HG03457 (cell line): Measurements from ENCODE around the gene MLLT3.
"Not testable (repeated sequence)": the region's sequence is repeated elsewhere in the genome, so short reads cannot be mapped to it uniquely, and the experiment has no call there.

ENCODE experiments used
- ATAC-seq: cut with Tn5 transposase; IDR thresholded peaks from one replicate; pipeline ENCODE4 v1.9.1; 2021; ENCODE audit warnings: moderate number of reproducible peaks; ENCODE audit not compliant: unreplicated experiment

Gene MLLT3

GRCh38 chr9:20599195-20599594 lies 23.1 kb downstream of the MLLT3 start:
- no peak for ATAC-seq

GRCh38 chr9:20598367-20598766 lies 23.9 kb downstream of the MLLT3 start:
- ATAC-seq, result no peak

- ATAC-seq, result no peak
These were observed 24.4 kb downstream of the MLLT3 start for GRCh38 chr9:20597862-20598261.

- no peak for ATAC-seq
These were observed 27.7 kb downstream of the MLLT3 start for GRCh38 chr9:20594608-20595007.

- ATAC-seq, result no peak
These were observed 28.8 kb downstream of the MLLT3 start for GRCh38 chr9:20593537-20593936.

GRCh38 chr9:20593105-20593504 lies 29.2 kb downstream of the MLLT3 start:
- ATAC-seq, result no peak

- ATAC-seq, result no peak
These were observed 29.6 kb downstream of the MLLT3 start for GRCh38 chr9:20592673-20593072.

- ATAC-seq, result no peak
These were observed 31.1 kb downstream of the MLLT3 start for GRCh38 chr9:20591223-20591622.

- ATAC-seq, result no peak
These were observed 37.2 kb downstream of the MLLT3 start for GRCh38 chr9:20584968-20585643.

- not testable (repeated sequence) for ATAC-seq
These were observed 39.2 kb downstream of the MLLT3 start for GRCh38 chr9:20583088-20583487.

- ATAC-seq, result no peak
These were observed 40.1 kb downstream of the MLLT3 start for GRCh38 chr9:20582150-20582549.

- ATAC-seq, result no peak
These were observed 41.6 kb downstream of the MLLT3 start for GRCh38 chr9:20580673-20581072.

- no peak for ATAC-seq
These were observed 42.6 kb downstream of the MLLT3 start for GRCh38 chr9:20579524-20580314.

- ATAC-seq, result no peak
These were observed 49.3 kb downstream of the MLLT3 start for GRCh38 chr9:20573023-20573422.

- no peak for ATAC-seq
These were observed 51.5 kb downstream of the MLLT3 start for GRCh38 chr9:20570756-20571155.

- ATAC-seq, result no peak
These were observed 52.2 kb downstream of the MLLT3 start for GRCh38 chr9:20570087-20570486.

GRCh38 chr9:20569525-20569924 lies 52.8 kb downstream of the MLLT3 start:
- no peak for ATAC-seq

GRCh38 chr9:20568400-20568799 lies 53.9 kb downstream of the MLLT3 start:
- ATAC-seq, result no peak

- ATAC-seq, result no peak
These were observed 55.9 kb downstream of the MLLT3 start for GRCh38 chr9:20566401-20566800.

GRCh38 chr9:20564650-20565049 lies 57.6 kb downstream of the MLLT3 start:
- no peak for ATAC-seq

GRCh38 chr9:20563917-20564316 lies 58.4 kb downstream of the MLLT3 start:
- ATAC-seq, result no peak

GRCh38 chr9:20562051-20562450 lies 60.2 kb downstream of the MLLT3 start:
- no peak for ATAC-seq
